ENCODE data around the gene DUS3L.

DNA sequence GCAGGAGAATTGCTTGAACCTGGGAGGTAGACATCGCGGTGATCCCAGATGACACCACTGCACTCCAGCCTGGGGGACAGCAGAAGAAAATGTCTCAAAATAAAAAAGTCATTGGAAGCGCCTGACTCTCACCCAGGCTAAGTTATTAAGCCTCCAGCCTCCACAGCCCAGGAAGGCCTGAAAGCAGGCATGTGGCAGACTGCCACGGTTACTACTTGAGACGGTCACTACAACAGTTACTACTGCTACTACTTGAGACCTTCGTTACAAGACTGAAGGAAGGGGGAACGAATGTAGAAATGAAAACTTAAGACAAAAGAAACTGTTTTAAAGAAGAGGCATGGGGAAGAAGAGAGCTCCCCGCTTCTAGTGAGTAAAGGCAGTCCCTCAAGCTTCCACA, 16.0 kb downstream of the DUS3L start:
- TF ChIP-seq, protein P1, sequence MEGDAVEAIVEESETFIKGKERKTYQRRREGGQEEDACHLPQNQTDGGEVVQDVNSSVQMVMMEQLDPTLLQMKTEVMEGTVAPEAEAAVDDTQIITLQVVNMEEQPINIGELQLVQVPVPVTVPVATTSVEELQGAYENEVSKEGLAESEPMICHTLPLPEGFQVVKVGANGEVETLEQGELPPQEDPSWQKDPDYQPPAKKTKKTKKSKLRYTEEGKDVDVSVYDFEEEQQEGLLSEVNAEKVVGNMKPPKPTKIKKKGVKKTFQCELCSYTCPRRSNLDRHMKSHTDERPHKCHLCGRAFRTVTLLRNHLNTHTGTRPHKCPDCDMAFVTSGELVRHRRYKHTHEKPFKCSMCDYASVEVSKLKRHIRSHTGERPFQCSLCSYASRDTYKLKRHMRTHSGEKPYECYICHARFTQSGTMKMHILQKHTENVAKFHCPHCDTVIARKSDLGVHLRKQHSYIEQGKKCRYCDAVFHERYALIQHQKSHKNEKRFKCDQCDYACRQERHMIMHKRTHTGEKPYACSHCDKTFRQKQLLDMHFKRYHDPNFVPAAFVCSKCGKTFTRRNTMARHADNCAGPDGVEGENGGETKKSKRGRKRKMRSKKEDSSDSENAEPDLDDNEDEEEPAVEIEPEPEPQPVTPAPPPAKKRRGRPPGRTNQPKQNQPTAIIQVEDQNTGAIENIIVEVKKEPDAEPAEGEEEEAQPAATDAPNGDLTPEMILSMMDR (IDR thresholded peaks at IDR 0.05): no peak
- TF ChIP-seq POLR2A (IDR thresholded peaks at IDR 0.05): no peak
